GM12878 (cell line): ENCODE measurements around the gene DMRT2. TPM values are rescaled to one million over a fixed set of nuclear protein-coding genes. Genes with fewer than 3 reads are reported as not detected.

ENCODE experiments used
- ATAC-seq: fragments of 200-7000 bp; cut with Tn5 transposase; 3 replicates; pipeline ENCODE4 v1.9.1; 2020; ENCODE audit warnings: mild to moderate bottlenecking, moderate library complexity
- BruUV-seq: library from RNA; stranded (reverse); fragments of 400-500 nt; replicated peaks from 2 replicates; lab custom pipeline; 2021; lab: Mats Ljungman, UMichigan
- CTCF ChIA-PET: fragments of 300-600 bp; sonication (Branson Sonifier 250); formaldehyde crosslinking; extraction: SDS; loops from one replicate; lab custom pipeline; 2021; ENCODE audit warnings: inconsistent platforms; lab: Yijun Ruan, JAX
- POLR2A ChIA-PET: fragments of 350-600 bp; formaldehyde crosslinking; extraction: SDS; loops from one replicate; lab custom pipeline; 2021; ENCODE audit warnings: inconsistent platforms; lab: Charles Lee
- RAD21 ChIA-PET: fragments of 300-600 bp; sonication (Branson Sonifier 250); formaldehyde crosslinking; loops from one replicate; lab custom pipeline; 2023; ENCODE audit warnings: antibody characterized with exemption; ENCODE audit not compliant: unreplicated experiment; lab: Charles Lee
- SMC1A ChIA-PET: fragments of 300-600 bp; sonication (Branson Sonifier 250); formaldehyde crosslinking; loops from one replicate; lab custom pipeline; 2023; ENCODE audit not compliant: unreplicated experiment, uncharacterized antibody; lab: Charles Lee
- DNase-seq: peaks from one replicate; pipeline ENCODE4 v3.0.0-alpha.2; 2011; ENCODE audit warnings: low read depth, low spot score
- FAIRE-seq: peaks from 3 replicates; lab custom pipeline; 2011; peaks lifted over from hg19 to GRCh38; lab: Jason Lieb, UNC
- H2AFZ ChIP-seq: 2 replicates; pipeline ENCODE4 v1.6.0; 2011; ENCODE audit warnings: low read depth, low read length, control low read depth; ENCODE audit not compliant: control insufficient read depth
- H3K27ac ChIP-seq: 2 replicates; pipeline ENCODE4 v1.5.1; 2011; ENCODE audit warnings: control low read depth; ENCODE audit not compliant: control insufficient read depth, insufficient read depth
- H3K27me3 ChIP-seq, 2 experiments: replicated peaks in 1 of 2; 2 replicates each; pipeline versions ENCODE4 v1.6.0 to v1.6.1; 2011; ENCODE audit warnings: low read length in 1 of 2; ENCODE audit not compliant: control insufficient read depth in 2 of 2, insufficient read depth in 2 of 2
- H3K36me3 ChIP-seq, 2 experiments: 2 replicates each; pipeline ENCODE4 v1.5.1; 2011; ENCODE audit warnings: low read length in 1 of 2; ENCODE audit not compliant: control insufficient read depth in 2 of 2, insufficient read depth in 2 of 2
- H3K4me1 ChIP-seq: 2 replicates; pipeline ENCODE4 v1.6.1; 2011; ENCODE audit warnings: mild to moderate bottlenecking, low read length, moderate library complexity, mixed read lengths; ENCODE audit not compliant: control insufficient read depth, insufficient read depth
- H3K4me2 ChIP-seq: 2 replicates; pipeline ENCODE4 v1.6.0; 2011; ENCODE audit warnings: control low read depth; ENCODE audit not compliant: control insufficient read depth, insufficient read depth
- H3K4me3 ChIP-seq: fragments of 200-600 bp; sonication (generic); 2 replicates; pipeline ENCODE4 v1.5.1; 2016
- H3K79me2 ChIP-seq: 2 replicates; pipeline ENCODE4 v1.6.0; 2011; ENCODE audit warnings: low read length; ENCODE audit not compliant: control insufficient read depth, insufficient read depth
- H3K9ac ChIP-seq: 2 replicates; pipeline ENCODE4 v1.8.0; 2011; ENCODE audit warnings: low read length, control low read depth, mixed read lengths; ENCODE audit not compliant: control insufficient read depth, insufficient read depth
- H3K9me3 ChIP-seq: replicated peaks from 3 replicates; pipeline ENCODE4 v1.5.1; 2011; ENCODE audit warnings: mild to moderate bottlenecking, low read length; ENCODE audit not compliant: control insufficient read depth, insufficient read depth
- H4K20me1 ChIP-seq: 2 replicates; pipeline ENCODE4 v1.6.0; 2011; ENCODE audit not compliant: control insufficient read depth, insufficient read depth
- BCLAF1 ChIP-seq: fragments of 450-650 bp; IDR thresholded peaks from 2 replicates; pipeline ENCODE4 v1.6.1; 2017; ENCODE audit warnings: antibody characterized with exemption, mild to moderate bottlenecking, moderate library complexity
- ETV6 ChIP-seq, 2 experiments: fragments of 450-650 bp in 1 of 2; IDR thresholded peaks in 1 of 2; conservative IDR thresholded peaks in 1 of 2; 2 replicates each; pipeline ENCODE4 v1.6.1; 2014; ENCODE audit warnings: antibody characterized with exemption in 1 of 2, borderline replicate concordance in 1 of 2, low read depth in 1 of 2, mild to moderate bottlenecking in 1 of 2, moderate library complexity in 1 of 2
- NRF1 ChIP-seq: conservative IDR thresholded peaks from 2 replicates; pipeline ENCODE4 v1.6.1; 2011; ENCODE audit warnings: mild to moderate bottlenecking, low read depth, low read length, improper control_type of control experiment
- RELA ChIP-seq: fragments of 450-650 bp; IDR thresholded peaks from 2 replicates; pipeline ENCODE4 v1.8.0; 2014; ENCODE audit warnings: borderline replicate concordance; ENCODE audit not compliant: partially characterized antibody
- RUNX3 ChIP-seq: IDR thresholded peaks from 2 replicates; pipeline ENCODE4 v1.6.1; 2012; ENCODE audit warnings: low read length, inconsistent platforms
- YBX1 ChIP-seq: fragments of 450-650 bp; IDR thresholded peaks from 2 replicates; pipeline ENCODE4 v1.6.1; 2016; ENCODE audit warnings: antibody characterized with exemption
- ZBTB33 ChIP-seq: fragments of 450-650 bp; IDR thresholded peaks from 2 replicates; pipeline ENCODE4 v1.6.1; 2017; ENCODE audit warnings: mild to moderate bottlenecking
- ZNF622 ChIP-seq: fragments of 450-650 bp; IDR thresholded peaks from 2 replicates; pipeline ENCODE4 v1.6.1; 2017; ENCODE audit warnings: mild to moderate bottlenecking, inconsistent platforms
- WGBS: methylation state at CpG from one replicate; pipeline ENCODE4 v1.1.6; 2016; ENCODE audit warnings: low lambda C conversion rate; ENCODE audit not compliant: insufficient replicate concordance, insufficient coverage; ENCODE audit errors: missing lambda C conversion rate; 5-methylcytosine and 5-hydroxymethylcytosine counted together
- in situ Hi-C: fragments of 300-500 bp; cut with MboI; formaldehyde crosslinking; loops from 9 replicates; pipeline ENCODE4 v1.14.3; 2018; ENCODE audit warnings: mixed read lengths
- intact Hi-C: fragments of 100-400 bp; cut with micrococcal nuclease; formaldehyde crosslinking; loops from one replicate; pipeline ENCODE4 v1.14.2; 2022; ENCODE audit not compliant: unreplicated experiment
- polyA plus RNA-seq, 11 experiments: library from polyadenylated mRNA; depleted of rRNA in 4 of 11; unstranded in 6 of 11; stranded (reverse) in 5 of 11; fragments of >200 nt; fragmentation: Nextera tagmentation in 4 of 11; fragmentation: Illumina TruSeq in 1 of 11; extraction: Ambion mirVana in 4 of 11; extraction: Trizol in 1 of 11; gene quantifications; 1 replicate in 1 of 11; 2 replicates in 10 of 11; pipeline versions ENCODE4 v1.2.1 to v1.2.3, GENCODE V29; 2011 to 2016; ENCODE audit warnings: inconsistent platforms in 2 of 11, missing spikeins in 2 of 11, low read depth in 1 of 11
- total RNA-seq, 4 experiments: library from RNA; depleted of rRNA in 3 of 4; stranded (reverse); fragments of >200 nt in 3 of 4; fragmentation: Illumina TruSeq in 1 of 4; extraction: Trizol in 1 of 4; gene quantifications; 2 replicates each; pipeline versions ENCODE4 v1.2.1 to v1.2.3, GENCODE V29; 2013 to 2021

The DMRT2 gene
- total and polyA plus RNA-seq, 10 of the 15 experiments (the other 5 are each of a cell fraction or from before 2014, with no cell fraction given), result 0.08 to 50.2 (median 0.69) TPM

- no TSS peak for BruUV-seq
- DNase-seq, result no peak
- ChIA-PET SMC1A (interaction anchor here (0.7 to 6.7 kb wide), 10 partner anchors 8 to 369 kb away, joined by 3 to 59 read pairs (median 4); no protein-coding TSS in a partner anchor), RAD21 (interaction anchor here (0.8 to 1.5 kb wide), 4 partner anchors 10 to 343 kb away, joined by 3 to 6 read pairs (median 4); no protein-coding TSS in a partner anchor), CTCF (interaction anchor here (0.8 to 1.8 kb wide), 6 partner anchors 14 to 87 kb away, joined by 3 to 6 read pairs (median 4); no protein-coding TSS in a partner anchor), POLR2A (interaction anchor here (0.7 to 1.5 kb wide), 4 partner anchors 9 to 209 kb away, joined by 3 to 5 read pairs (median 4); no protein-coding TSS in a partner anchor)
- Histone ChIP-seq H2AFZ (no peak overlapping the region), H3K4me2 (no peak overlapping the region), H3K27me3 (no peaks in the 10 kb centered on the region; a peak in 1 of 4 replicates), H3K9ac (no peak overlapping the region), H3K4me1 (no peaks in the 10 kb centered on the region), H3K9me3 (no peaks in the 10 kb centered on the region), H4K20me1 (no peaks in the 10 kb centered on the region), H3K4me3 (no peak overlapping the region), H3K27ac (no peak overlapping the region), H3K79me2 (no peaks in the 10 kb centered on the region), H3K36me3 (no peaks in the 10 kb centered on the region)
- WGBS, result 25% methylated on average over 3 of the region's 3 CpGs
- in situ Hi-C loops, result no loop called here
- FAIRE-seq, result no peak
- TF ChIP-seq ZBTB33 (no peak), ETV6 (conservative IDR thresholded peaks at IDR 0.05 in 1 of 2, IDR thresholded peaks at IDR 0.05 in 1 of 2; ENCODE audit: borderline replicate concordance in 1 of 2, low read depth in 1 of 2) (no peak), RELA (no peak), YBX1 (no peak), ZNF622 (no peak), NRF1 (no peak), BCLAF1 (no peak), RUNX3 (no peak)
- ATAC-seq, result peak; percentile 77
- intact Hi-C loops, result no loop called here
Measured at GRCh38 chr9:1057910-1058309, 7.8 kb downstream of the DMRT2 start.
